Hematopoietic multipotent progenitor cell treated with erythropoietin and hydrocortisone succinate and interleukin-3 and kit ligand, for 6 days (in vitro differentiated cells): ENCODE data around the gene RNF41.
"Not testable (repeated sequence)": the region's sequence is repeated elsewhere in the genome, so short reads cannot be mapped to it uniquely, and the experiment has no call there.

Experiments used
- DNase-seq: peaks from one replicate; pipeline ENCODE4 v3.0.0-alpha.2; 2015

The RNF41 gene

GRCh38 chr12:56164345-56164729, 57.4 kb downstream of the RNF41 start:
- DNase-seq = no peak

GRCh38 chr12:56163533-56164344, 58.0 kb downstream of the RNF41 start:
- DNase-seq = no peak

- no peak for DNase-seq
These were observed 59.0 kb downstream of the RNF41 start for GRCh38 chr12:56162468-56163290.

DNA sequence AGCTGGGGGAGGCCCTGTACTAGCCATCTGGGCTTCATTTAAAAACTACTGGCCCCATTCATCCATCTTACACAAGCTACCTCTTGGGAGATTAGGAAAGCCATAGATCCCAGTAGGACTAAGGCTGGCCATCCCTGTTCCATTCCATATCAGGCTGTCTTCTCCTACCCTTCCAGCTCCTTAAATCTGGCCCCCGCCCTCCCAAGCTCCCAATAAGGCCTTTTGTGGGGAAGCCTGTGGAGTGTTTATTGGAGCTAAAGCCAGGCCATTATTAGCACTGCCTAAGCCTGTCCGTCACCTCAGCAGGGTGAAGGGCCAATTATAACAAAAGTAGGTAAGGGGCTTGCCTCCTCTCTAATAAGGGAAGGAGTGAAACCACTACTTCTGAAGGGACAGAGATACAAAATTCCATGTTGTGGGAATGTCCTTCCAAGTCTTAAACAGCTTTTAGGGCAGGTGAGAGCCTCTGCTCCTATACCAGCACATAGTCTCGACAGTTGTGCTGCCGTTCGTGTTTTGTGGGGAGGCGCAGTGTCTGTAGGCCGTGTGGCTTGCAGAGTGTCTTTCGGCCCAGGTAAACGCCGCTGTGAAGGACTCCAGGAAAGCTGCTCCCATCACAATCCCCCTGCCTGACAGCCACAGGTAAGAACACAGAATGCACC, 59.9 kb downstream of the RNF41 start:
- DNase-seq = no peak

GRCh38 chr12:56160894-56161689, 60.6 kb downstream of the RNF41 start:
- no peak for DNase-seq

GRCh38 chr12:56160193-56160763, 61.4 kb downstream of the RNF41 start:
- DNase-seq = peak; percentile 45

DNA sequence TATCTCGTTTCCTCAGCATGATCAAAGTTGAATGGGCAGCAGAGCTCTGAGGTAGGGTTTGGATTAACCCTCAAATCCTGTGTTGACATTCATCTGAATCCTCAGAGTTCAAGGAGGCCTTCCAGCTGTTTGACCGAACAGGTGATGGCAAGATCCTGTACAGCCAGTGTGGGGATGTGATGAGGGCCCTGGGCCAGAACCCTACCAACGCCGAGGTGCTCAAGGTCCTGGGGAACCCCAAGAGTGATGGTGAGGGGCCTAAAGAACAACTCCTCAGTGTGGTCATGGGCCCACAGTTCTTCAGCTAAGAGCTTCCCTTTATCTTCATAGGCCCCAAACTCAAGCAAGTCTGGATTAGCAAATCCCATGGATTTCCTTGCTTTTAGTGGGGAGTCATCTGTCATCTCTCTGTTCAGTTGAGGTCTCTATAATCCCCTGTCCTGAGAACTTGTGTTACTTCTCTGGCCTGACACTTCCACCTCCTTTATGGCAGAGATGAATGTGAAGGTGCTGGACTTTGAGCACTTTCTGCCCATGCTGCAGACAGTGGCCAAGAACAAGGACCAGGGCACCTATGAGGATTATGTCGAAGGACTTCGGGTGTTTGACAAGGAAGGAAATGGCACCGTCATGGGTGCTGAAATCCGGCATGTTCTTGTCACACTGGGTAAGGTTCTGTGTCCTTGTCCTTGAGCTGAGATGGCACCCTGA, 62.1 kb downstream of the RNF41 start:
- no peak for DNase-seq

DNA sequence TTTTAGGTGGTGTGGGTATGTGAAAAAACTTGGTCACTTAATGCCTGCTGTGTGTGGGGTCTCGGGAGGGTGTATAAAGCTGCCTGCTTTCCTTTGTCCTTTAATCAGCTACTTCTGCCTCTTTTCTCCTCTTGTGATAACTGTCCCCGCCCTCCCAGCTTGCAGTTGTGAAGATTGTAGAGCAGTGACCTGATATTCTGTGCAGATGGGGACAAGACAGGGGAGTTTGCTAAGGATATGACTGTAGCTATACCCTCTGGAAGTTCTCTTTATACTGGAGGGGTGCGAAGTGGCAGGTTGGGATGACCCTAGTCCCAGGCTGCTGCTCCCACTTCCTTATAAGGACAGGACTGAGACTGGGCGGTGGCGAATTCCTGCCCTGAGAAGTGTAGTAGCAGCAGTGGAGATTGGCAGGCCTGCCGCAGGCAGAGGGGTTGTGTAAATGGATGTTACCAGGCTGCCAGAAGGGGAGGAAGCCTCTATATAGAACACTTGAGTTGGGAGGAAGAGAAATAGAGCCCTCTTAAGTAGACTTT, 62.7 kb downstream of the RNF41 start:
- peak; percentile 77 for DNase-seq

GRCh38 chr12:56158029-56158925, 63.4 kb downstream of the RNF41 start, which contains the start of gene MYL6:
Gene MYL6 (plus strand): TSS chr12:56158359. CDS start chr12:56158402, 43 bp downstream.
- peak; percentile 100 for DNase-seq

DNA sequence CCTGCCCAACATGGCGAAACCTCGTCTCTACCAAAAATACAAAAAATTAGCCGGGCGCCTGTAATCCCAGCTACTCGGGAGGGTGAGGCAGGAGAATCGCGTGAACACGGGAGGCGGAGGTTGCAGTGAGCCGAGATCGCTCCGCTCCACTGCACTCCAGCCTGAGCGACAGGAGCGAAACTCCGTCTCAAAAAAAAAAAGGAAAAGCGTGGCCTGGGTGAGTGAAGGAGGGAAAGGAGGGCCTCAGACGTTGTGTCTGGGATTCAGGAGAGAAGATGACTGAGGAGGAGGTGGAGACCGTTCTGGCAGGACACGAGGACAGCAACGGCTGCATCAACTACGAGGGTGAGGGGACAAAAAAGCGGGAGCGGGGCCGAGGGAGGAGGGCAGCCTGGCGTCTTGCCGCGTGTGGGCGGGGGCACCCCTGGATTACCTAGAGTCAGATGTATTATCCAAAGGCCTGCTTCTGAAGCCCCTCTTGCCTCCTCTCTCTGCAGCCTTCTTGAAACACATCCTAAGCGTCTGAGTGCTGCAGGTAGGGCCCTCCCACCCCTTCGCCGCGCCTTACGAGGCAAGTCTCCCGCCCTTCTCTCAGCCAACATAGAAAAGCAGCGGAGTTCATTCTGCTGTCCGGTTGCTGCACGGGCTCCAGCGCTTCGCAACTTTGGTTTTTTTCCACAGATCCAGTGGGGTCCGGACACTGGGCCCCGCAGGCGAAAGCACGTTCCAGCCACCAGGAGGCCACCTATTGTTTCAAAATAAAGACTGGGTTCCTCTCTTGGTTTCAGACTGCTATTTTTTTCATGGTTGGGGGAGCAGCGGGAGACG, 64.3 kb downstream of the RNF41 start:
- peak; percentile 81 for DNase-seq

- not testable (repeated sequence) for DNase-seq
These were observed 65.1 kb downstream of the RNF41 start for GRCh38 chr12:56156464-56157200.

GRCh38 chr12:56155256-56155845, 66.4 kb downstream of the RNF41 start:
- DNase-seq = no peak

DNA sequence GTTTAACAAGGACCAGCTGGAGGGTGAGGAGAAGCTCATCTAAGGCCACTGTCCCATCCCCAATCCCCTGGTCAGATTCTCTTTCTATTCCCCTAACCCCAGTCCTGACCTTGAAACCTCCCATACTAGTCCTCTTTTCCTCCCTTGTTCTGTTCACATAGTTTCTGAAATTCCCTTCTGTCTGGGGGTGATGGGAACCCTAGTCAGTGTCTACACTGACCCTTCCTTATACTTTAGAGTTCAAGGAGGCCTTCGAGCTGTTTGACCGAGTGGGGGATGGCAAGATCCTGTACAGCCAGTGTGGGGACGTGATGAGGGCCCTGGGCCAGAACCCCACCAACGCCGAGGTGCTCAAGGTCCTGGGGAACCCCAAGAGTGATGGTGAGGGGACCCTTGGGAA, 66.9 kb downstream of the RNF41 start:
- no peak for DNase-seq

GRCh38 chr12:56154246-56154771, 67.4 kb downstream of the RNF41 start:
- peak; percentile 30 for DNase-seq

- DNase-seq = no peak
These were observed 68.0 kb downstream of the RNF41 start for GRCh38 chr12:56153678-56154065.

DNA sequence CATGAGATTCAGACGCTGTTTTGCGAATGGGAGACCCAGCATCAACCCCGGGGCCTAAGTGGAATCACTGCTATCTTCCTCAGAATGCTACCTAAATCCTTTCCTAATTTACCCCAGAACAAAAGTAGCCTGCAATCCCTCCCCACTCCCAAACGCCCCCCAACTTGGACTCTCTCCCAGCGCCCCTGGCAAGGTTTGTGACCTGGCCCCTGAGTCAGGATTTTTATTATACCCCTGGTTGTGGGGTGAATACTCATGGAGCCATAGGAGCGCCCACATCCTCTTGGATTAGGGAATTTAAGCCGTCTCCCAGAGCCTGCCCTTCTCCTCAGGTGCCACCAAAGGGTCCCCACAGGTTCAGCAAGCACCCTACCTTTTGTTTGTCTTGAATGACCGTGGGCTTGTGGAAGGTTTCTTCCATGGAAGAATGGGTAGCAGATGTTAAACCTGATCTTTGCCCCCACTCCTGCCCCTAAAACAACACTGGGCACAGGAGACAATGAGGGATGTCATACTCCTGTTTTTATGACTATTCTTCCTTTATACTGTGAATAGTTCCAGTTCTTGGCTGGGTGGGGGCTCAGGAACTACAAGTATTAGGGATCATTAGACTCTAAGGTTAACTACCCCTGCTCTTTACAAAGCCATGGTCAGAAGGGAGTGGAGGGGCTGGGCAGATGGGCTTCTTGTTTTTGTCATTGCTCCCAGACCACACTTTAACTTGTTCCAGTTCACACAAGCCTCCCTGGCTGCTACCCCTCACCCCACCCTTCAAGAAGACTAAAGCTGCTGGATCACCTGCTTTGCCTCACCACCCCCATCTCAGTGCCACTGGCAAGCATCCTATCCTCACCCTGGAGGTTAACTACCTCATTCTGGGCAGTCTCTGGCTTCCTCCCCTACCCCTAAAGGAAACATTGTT, 68.7 kb downstream of the RNF41 start:
- peak; percentile 42 for DNase-seq
